Activated naive CD4-positive, alpha-beta T cell treated with anti-CD3 and anti-CD28 coated beads, Interleukin-2, amount 50 U/mL, for 24 hours (primary cell): ENCODE results near the gene ROS1.

Experiments
- H3K27ac Mint-ChIP-seq: one replicate; pipeline ENCODE4 v1.8.0; 2021; ENCODE audit warnings: mild to moderate bottlenecking, mixed read lengths
- H3K27me3 Mint-ChIP-seq: one replicate; pipeline ENCODE4 v1.8.0; 2021; ENCODE audit warnings: mixed read lengths
- H3K36me3 Mint-ChIP-seq: one replicate; pipeline ENCODE4 v1.8.0; 2021; ENCODE audit warnings: mixed read lengths
- H3K4me1 Mint-ChIP-seq: one replicate; pipeline ENCODE4 v1.8.0; 2021; ENCODE audit warnings: mixed read lengths
- H3K4me3 Mint-ChIP-seq: one replicate; pipeline ENCODE4 v1.8.0; 2021; ENCODE audit warnings: mild to moderate bottlenecking, mixed read lengths
- H3K9me3 Mint-ChIP-seq: one replicate; pipeline ENCODE4 v1.8.0; 2021; ENCODE audit warnings: mixed read lengths

Gene ROS1

GRCh38 chr6:117317261-117317660, 108.5 kb downstream of the ROS1 start:
- no peaks in the 10 kb centered on the region for H3K4me1 Mint-ChIP-seq
- no peak overlapping the region for H3K27ac Mint-ChIP-seq
- no peaks in the 10 kb centered on the region for H3K27me3 Mint-ChIP-seq
- H3K4me3 Mint-ChIP-seq = no peak overlapping the region
- no peaks in the 10 kb centered on the region for H3K36me3 Mint-ChIP-seq
- H3K9me3 Mint-ChIP-seq = no peaks in the 10 kb centered on the region

- Mint-ChIP-seq H3K9me3 (no peaks in the 10 kb centered on the region), H3K27ac (no peak overlapping the region), H3K4me3 (no peak overlapping the region), H3K27me3 (peaks cover 9% of the 10 kb centered on the region), H3K4me1 (no peaks in the 10 kb centered on the region), H3K36me3 (no peaks in the 10 kb centered on the region)
These were observed 114.0 kb downstream of the ROS1 start for GRCh38 chr6:117311726-117312125.

DNA sequence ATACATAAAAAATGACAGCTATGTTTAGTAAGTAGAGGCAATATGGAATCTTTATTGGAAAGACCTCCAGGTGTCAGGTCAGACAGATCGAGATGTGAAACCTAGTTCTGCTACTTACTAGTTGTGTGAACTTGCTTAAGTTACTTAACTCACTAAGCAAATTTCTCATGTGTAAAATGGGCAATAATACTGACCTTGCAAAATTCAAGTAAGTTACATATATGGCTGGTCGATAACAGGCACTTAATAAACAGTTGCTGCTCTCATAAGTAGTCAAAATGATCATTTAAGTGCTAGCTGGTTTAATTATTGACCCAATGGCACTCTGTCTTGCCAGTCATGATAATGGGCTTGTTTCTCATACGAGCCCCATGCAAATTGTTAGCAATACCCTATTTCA, 114.4 kb downstream of the ROS1 start:
- no peak overlapping the region for H3K27ac Mint-ChIP-seq
- no peaks in the 10 kb centered on the region for H3K36me3 Mint-ChIP-seq
- H3K9me3 Mint-ChIP-seq = no peaks in the 10 kb centered on the region
- H3K4me1 Mint-ChIP-seq = no peaks in the 10 kb centered on the region
- H3K27me3 Mint-ChIP-seq = peaks cover 9% of the 10 kb centered on the region
- H3K4me3 Mint-ChIP-seq = no peak overlapping the region

DNA sequence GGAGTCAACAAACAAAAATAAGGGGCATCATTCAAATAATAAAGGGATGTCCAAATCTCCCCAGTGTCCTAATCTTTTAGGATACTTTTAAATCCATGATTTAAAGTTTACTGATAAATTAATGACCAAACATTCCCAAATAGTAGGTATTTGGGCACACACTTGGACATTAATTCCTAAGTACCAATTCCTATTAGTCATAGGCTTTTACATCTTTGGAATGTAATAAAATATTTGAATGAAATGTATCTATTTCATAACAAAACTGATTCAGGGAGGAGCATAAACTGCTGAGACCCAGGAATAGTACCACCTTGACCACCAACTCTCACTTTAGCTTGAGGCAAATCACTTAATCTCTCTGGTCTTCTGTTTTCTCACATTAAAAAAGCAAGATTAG, 116.1 kb downstream of the ROS1 start:
- Mint-ChIP-seq H3K27me3 (peaks cover 9% of the 10 kb centered on the region), H3K27ac (no peak overlapping the region), H3K4me3 (no peak overlapping the region), H3K4me1 (no peaks in the 10 kb centered on the region), H3K36me3 (no peaks in the 10 kb centered on the region), H3K9me3 (no peaks in the 10 kb centered on the region)

DNA sequence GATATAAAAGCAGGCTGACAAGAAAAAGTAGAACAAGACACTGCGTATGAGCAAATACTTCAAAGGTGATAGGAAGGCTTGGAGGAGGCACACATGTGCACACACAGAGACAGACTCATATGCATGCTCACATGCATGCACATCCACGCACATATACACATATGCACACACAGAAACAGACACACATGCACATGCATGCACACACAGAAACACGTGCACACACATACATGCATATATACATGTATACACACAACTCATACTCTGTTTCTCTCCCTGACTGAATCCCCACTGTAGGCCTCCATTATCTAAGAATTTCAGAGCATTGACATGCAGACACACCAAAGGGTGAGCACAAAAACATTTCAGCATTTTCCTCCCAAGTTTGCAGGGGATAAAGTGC, 116.7 kb downstream of the ROS1 start:
- no peaks in the 10 kb centered on the region for H3K9me3 Mint-ChIP-seq
- no peaks in the 10 kb centered on the region for H3K4me1 Mint-ChIP-seq
- H3K27ac Mint-ChIP-seq = no peak overlapping the region
- peaks cover 9% of the 10 kb centered on the region for H3K27me3 Mint-ChIP-seq
- no peak overlapping the region for H3K4me3 Mint-ChIP-seq
- no peaks in the 10 kb centered on the region for H3K36me3 Mint-ChIP-seq

- H3K9me3 Mint-ChIP-seq = no peaks in the 10 kb centered on the region
- H3K4me1 Mint-ChIP-seq = no peaks in the 10 kb centered on the region
- no peak overlapping the region for H3K27ac Mint-ChIP-seq
- peaks cover 9% of the 10 kb centered on the region for H3K27me3 Mint-ChIP-seq
- H3K4me3 Mint-ChIP-seq = no peak overlapping the region
- no peaks in the 10 kb centered on the region for H3K36me3 Mint-ChIP-seq
These were observed 118.1 kb downstream of the ROS1 start for GRCh38 chr6:117307655-117308054.

- Mint-ChIP-seq H3K4me1 (no peaks in the 10 kb centered on the region), H3K36me3 (no peaks in the 10 kb centered on the region), H3K27ac (no peak overlapping the region), H3K27me3 (peaks cover 4% of the 10 kb centered on the region), H3K9me3 (no peaks in the 10 kb centered on the region), H3K4me3 (no peak overlapping the region)
These were observed 119.4 kb downstream of the ROS1 start for GRCh38 chr6:117306227-117306790.

GRCh38 chr6:117304446-117304845, 121.3 kb downstream of the ROS1 start:
- Mint-ChIP-seq H3K9me3 (no peaks in the 10 kb centered on the region), H3K4me3 (no peak overlapping the region), H3K36me3 (no peaks in the 10 kb centered on the region), H3K27me3 (peaks cover 4% of the 10 kb centered on the region), H3K27ac (no peak overlapping the region), H3K4me1 (no peaks in the 10 kb centered on the region)

DNA sequence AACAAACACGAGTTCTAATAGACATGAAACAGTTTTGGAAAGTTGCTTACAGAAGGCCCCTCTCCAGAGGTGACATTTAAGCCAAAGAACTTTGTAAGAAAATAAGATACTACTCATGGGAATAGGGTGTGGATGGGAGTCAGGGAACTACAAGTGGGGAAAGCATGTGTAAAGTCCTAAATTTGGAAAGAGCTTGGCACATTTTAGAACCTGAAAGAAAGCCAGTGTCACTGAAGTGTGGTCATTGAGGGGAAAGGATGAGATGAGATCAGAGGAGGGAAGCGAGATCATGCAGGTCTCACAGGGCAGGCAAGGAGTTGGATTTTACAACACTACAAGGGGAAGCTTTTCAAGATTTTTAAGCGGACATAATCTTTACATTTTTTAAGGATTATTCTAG, 122.4 kb downstream of the ROS1 start:
- H3K36me3 Mint-ChIP-seq = no peaks in the 10 kb centered on the region
- H3K27me3 Mint-ChIP-seq = peaks cover 3% of the 10 kb centered on the region
- no peaks in the 10 kb centered on the region for H3K4me1 Mint-ChIP-seq
- no peak overlapping the region for H3K4me3 Mint-ChIP-seq
- H3K9me3 Mint-ChIP-seq = no peaks in the 10 kb centered on the region
- no peak overlapping the region for H3K27ac Mint-ChIP-seq

GRCh38 chr6:117298941-117299340, 126.8 kb downstream of the ROS1 start:
- no peaks in the 10 kb centered on the region for H3K4me1 Mint-ChIP-seq
- H3K27ac Mint-ChIP-seq = no peak overlapping the region
- H3K9me3 Mint-ChIP-seq = no peaks in the 10 kb centered on the region
- H3K27me3 Mint-ChIP-seq = peaks cover 4% of the 10 kb centered on the region
- no peaks in the 10 kb centered on the region for H3K36me3 Mint-ChIP-seq
- no peak overlapping the region for H3K4me3 Mint-ChIP-seq

DNA sequence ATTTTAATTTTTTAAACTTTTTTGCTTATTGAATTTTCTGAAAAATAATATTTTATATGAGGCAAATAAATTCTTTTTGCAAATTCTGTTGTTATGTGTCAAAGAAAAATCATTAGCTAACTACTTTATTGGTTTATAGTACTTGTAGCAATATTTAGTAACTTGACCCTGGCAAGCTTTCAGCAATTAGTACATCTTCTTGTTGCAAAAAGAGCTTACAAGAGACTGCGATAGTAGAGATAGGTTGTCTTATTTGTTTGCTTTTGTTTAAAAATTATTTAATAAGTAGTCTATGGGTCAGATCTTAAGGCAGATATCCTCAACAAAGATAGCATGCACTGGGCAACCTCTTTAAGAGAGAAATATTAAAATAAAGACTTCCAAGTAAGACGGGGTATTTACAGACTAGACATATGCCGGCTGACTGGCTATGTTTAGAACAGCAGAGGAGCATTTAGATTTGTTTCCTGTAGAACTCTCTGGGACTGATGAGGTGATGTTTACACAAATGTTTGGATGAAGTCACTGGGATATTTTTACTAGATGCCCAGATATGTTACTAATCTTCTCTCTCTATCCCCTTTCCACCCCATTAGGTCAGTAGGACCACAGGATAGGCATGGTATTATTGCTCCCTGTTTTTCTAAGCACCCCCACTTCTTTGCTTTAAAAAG, 135.4 kb downstream of the ROS1 start:
- Mint-ChIP-seq H3K36me3 (no peaks in the 10 kb centered on the region), H3K4me1 (no peaks in the 10 kb centered on the region), H3K27ac (no peak overlapping the region), H3K9me3 (no peaks in the 10 kb centered on the region), H3K4me3 (no peak overlapping the region), H3K27me3 (peaks cover 11% of the 10 kb centered on the region)

GRCh38 chr6:117288083-117288715, 137.5 kb downstream of the ROS1 start:
- no peaks in the 10 kb centered on the region for H3K9me3 Mint-ChIP-seq
- H3K36me3 Mint-ChIP-seq = no peaks in the 10 kb centered on the region
- H3K27ac Mint-ChIP-seq = no peak overlapping the region
- peaks cover 13% of the 10 kb centered on the region for H3K27me3 Mint-ChIP-seq
- H3K4me1 Mint-ChIP-seq = no peaks in the 10 kb centered on the region
- no peak overlapping the region for H3K4me3 Mint-ChIP-seq

DNA sequence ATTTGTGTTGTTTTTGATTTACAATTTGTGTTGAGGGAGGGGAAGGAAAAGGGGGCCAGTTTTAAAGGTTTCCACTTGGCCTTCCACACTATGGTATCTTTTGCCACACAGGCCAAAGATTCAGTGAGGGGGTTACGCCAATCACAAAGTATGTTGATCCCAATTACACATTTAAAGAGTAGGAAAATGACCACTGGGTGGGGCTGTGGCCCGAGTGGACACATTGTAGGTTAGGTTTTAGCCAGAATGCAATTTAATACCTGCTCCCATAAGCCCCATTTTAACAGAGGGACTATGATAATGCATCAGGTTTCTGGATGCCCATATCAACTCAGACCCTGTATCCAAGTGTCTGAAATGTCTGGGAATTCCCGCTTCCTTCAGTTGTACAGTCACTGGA, 144.8 kb downstream of the ROS1 start:
- no peaks in the 10 kb centered on the region for H3K36me3 Mint-ChIP-seq
- no peaks in the 10 kb centered on the region for H3K9me3 Mint-ChIP-seq
- H3K4me1 Mint-ChIP-seq = no peaks in the 10 kb centered on the region
- H3K27ac Mint-ChIP-seq = no peak overlapping the region
- H3K27me3 Mint-ChIP-seq = peaks cover 19% of the 10 kb centered on the region
- no peak overlapping the region for H3K4me3 Mint-ChIP-seq

GRCh38 chr6:117276778-117277316, 148.9 kb downstream of the ROS1 start:
- Mint-ChIP-seq H3K36me3 (no peaks in the 10 kb centered on the region), H3K27ac (no peak overlapping the region), H3K27me3 (peaks cover 45% of the 10 kb centered on the region)

GRCh38 chr6:117275711-117276110, 150.0 kb downstream of the ROS1 start:
- Mint-ChIP-seq H3K4me3 (no peak overlapping the region), H3K27ac (no peak overlapping the region), H3K36me3 (no peaks in the 10 kb centered on the region), H3K4me1 (no peaks in the 10 kb centered on the region), H3K9me3 (no peaks in the 10 kb centered on the region), H3K27me3 (peaks cover 49% of the 10 kb centered on the region)

More at GRCh38 chr6:117276778-117277316, 148.9 kb downstream of the ROS1 start:
- Mint-ChIP-seq H3K9me3 (no peaks in the 10 kb centered on the region), H3K4me3 (no peak overlapping the region), H3K4me1 (no peaks in the 10 kb centered on the region)

DNA sequence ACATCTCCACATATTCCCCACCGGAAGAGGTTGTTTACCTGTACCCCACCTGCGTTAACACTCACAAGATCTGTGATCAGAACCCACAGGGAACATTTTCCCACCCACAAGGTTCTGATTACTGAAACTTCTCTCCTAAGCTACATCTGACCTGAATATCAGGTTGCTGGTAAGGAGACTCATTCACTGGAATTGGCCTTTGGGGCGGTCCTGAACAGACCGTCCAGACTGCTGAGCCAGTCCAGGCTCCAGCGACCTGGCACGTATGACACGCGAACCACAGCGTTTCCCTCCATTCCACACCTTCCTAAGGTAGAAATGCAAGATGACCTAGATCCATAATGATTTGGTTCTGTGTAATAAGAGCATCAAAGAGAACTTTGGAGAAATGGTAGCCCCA, 150.5 kb downstream of the ROS1 start:
- Mint-ChIP-seq H3K36me3 (no peaks in the 10 kb centered on the region), H3K27ac (no peak overlapping the region), H3K4me3 (no peak overlapping the region), H3K4me1 (no peaks in the 10 kb centered on the region), H3K9me3 (no peaks in the 10 kb centered on the region), H3K27me3 (peaks cover 46% of the 10 kb centered on the region)
